Measurements from ENCODE around the gene GRIK1.

GRIK1 gene

GRCh38 chr21:29504751-29505321 lies 435.0 kb downstream of the GRIK1 start:
- H4K20me1 ChIP-seq (ENCODE audit: control insufficient read depth, insufficient read depth, low read depth, low read length): no peaks in the 10 kb centered on the region
- H3K4me2 ChIP-seq (ENCODE audit: low read length): no peak overlapping the region
- no peaks in the 10 kb centered on the region for H3K79me2 ChIP-seq (ENCODE audit: control insufficient read depth, low read length)
- H3K4me3 ChIP-seq (ENCODE audit: low read length): no peak overlapping the region
- no peaks in the 10 kb centered on the region for H3F3A ChIP-seq (ENCODE audit: control insufficient read depth, insufficient read depth)
- H3K9me3 ChIP-seq (ENCODE audit: control insufficient read depth, insufficient read depth, low read length): no peaks in the 10 kb centered on the region
- H3K27me3 ChIP-seq (ENCODE audit: control insufficient read depth, low read length): no peaks in the 10 kb centered on the region
- H3K4me1 ChIP-seq (ENCODE audit: control insufficient read depth, low read length): no peaks in the 10 kb centered on the region
- TF ChIP-seq CTCF (IDR thresholded peaks at IDR 0.05; ENCODE audit: low read depth, low read length, poor library complexity, severe bottlenecking) (no peak), EZH2phosphoT487 (IDR thresholded peaks at IDR 0.05; ENCODE audit: borderline replicate concordance, low read length) (no peak)
- no peaks in the 10 kb centered on the region; the same call in 1 of the 2 replicates for H3K9me2 ChIP-seq (replicated peaks; ENCODE audit: control insufficient read depth, low read length)
- no peak overlapping the region for H3K27ac ChIP-seq (ENCODE audit: low read depth, low read length)
- no peaks in the 10 kb centered on the region for H3K36me3 ChIP-seq (ENCODE audit: control insufficient read depth, low read length)

DNA sequence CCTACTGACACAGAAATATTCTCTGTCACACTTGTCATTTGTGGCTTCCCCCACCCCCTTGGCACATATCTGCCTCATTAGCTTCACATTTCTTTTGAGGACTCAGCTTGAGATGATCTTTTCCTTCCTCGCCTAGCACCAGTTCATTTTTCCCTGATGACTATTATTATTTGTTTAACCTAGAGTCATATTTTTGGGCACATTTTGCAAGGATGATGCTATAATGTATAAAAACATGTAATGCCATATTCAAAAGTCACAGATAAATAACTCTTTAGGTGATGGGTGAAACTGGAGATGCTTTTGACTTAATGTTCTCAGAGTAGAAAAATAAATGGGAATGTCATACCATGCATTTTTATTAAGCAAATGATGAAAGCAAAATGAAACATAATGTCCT lies 438.3 kb downstream of the GRIK1 start:
- Histone ChIP-seq H3K36me3 (ENCODE audit: control insufficient read depth, low read length) (no peaks in the 10 kb centered on the region), H3K4me3 (ENCODE audit: low read length) (no peak overlapping the region), H4K20me1 (ENCODE audit: control insufficient read depth, insufficient read depth, low read depth, low read length) (no peaks in the 10 kb centered on the region), H3K4me1 (ENCODE audit: control insufficient read depth, low read length) (no peaks in the 10 kb centered on the region), H3K79me2 (ENCODE audit: control insufficient read depth, low read length) (no peaks in the 10 kb centered on the region), H3K27me3 (ENCODE audit: control insufficient read depth, low read length) (no peaks in the 10 kb centered on the region), H3K9me3 (ENCODE audit: control insufficient read depth, insufficient read depth, low read length) (no peaks in the 10 kb centered on the region), H3K27ac (ENCODE audit: low read depth, low read length) (no peak overlapping the region), H3K4me2 (ENCODE audit: low read length) (no peak overlapping the region), H3K9me2 (replicated peaks; ENCODE audit: control insufficient read depth, low read length) (no peaks in the 10 kb centered on the region), H3F3A (ENCODE audit: control insufficient read depth, insufficient read depth) (no peaks in the 10 kb centered on the region)
- TF ChIP-seq EZH2phosphoT487 (IDR thresholded peaks at IDR 0.05; ENCODE audit: borderline replicate concordance, low read length) (no peak), CTCF (IDR thresholded peaks at IDR 0.05; ENCODE audit: low read depth, low read length, poor library complexity, severe bottlenecking) (no peak)

DNA sequence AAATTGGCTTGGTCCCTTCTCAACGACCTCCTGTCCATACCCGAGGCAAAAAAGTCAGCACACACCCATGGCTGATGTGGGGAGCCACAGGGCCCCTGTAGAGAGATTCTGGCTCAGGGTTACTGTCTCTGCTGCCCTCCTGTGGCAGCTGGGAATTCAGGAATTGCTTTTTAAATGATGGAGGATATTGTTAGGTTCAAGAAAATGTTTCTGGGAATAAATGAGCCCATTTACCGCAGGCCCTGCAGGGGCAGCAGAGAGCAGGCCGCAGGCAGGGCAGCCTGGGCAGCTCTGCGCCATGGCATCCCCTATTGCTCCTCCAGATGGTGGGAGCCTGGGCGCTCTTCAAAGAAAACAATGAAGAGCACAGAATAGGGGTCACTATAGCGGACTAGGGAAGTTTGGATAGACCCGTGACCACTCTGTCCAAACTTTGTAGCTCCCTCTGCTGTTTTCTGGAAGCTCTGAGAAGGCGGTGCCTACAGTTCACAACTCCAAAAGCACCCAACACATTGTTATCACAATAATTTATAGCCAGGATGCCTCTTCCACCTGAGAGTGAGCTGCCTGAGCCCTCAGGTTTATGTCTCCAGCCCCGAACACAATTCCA lies 440.0 kb downstream of the GRIK1 start:
- H3K4me2 ChIP-seq (ENCODE audit: low read length): no peak overlapping the region
- no peaks in the 10 kb centered on the region for H3F3A ChIP-seq (ENCODE audit: control insufficient read depth, insufficient read depth)
- no peaks in the 10 kb centered on the region for H3K9me2 ChIP-seq (replicated peaks; ENCODE audit: control insufficient read depth, low read length)
- H3K27me3 ChIP-seq (ENCODE audit: control insufficient read depth, low read length): no peaks in the 10 kb centered on the region
- H3K9me3 ChIP-seq (ENCODE audit: control insufficient read depth, insufficient read depth, low read length): no peaks in the 10 kb centered on the region
- TF ChIP-seq EZH2phosphoT487 (IDR thresholded peaks at IDR 0.05; ENCODE audit: borderline replicate concordance, low read length): no peak
- TF ChIP-seq CTCF (IDR thresholded peaks at IDR 0.05; ENCODE audit: low read depth, low read length, poor library complexity, severe bottlenecking): peak; percentile 71
- H3K4me1 ChIP-seq (ENCODE audit: control insufficient read depth, low read length): no peaks in the 10 kb centered on the region
- no peaks in the 10 kb centered on the region for H3K36me3 ChIP-seq (ENCODE audit: control insufficient read depth, low read length)
- no peaks in the 10 kb centered on the region for H4K20me1 ChIP-seq (ENCODE audit: control insufficient read depth, insufficient read depth, low read depth, low read length)
- no peak overlapping the region for H3K27ac ChIP-seq (ENCODE audit: low read depth, low read length)
- no peaks in the 10 kb centered on the region for H3K79me2 ChIP-seq (ENCODE audit: control insufficient read depth, low read length)
- no peak overlapping the region for H3K4me3 ChIP-seq (ENCODE audit: low read length)

Measured in DOHH2 (cell line).